IMR-90 (cell line): Measurements from ENCODE around the gene RGS13. TPM values are rescaled to one million over a fixed set of nuclear protein-coding genes. Genes with fewer than 3 reads are reported as not detected.

Experiments used
- ATAC-seq: fragments of 200-7000 bp; cut with Tn5 transposase; 2 replicates; pipeline ENCODE4 v1.9.1; 2020; ENCODE audit warnings: low read depth, mild to moderate bottlenecking, moderate library complexity
- BruUV-seq: library from RNA; stranded (reverse); fragments of 400-500 nt; replicated peaks from 2 replicates; lab custom pipeline; 2021; lab: Mats Ljungman, UMichigan
- CTCF ChIA-PET: fragments of 300-600 bp; formaldehyde crosslinking; extraction: SDS; loops from one replicate; lab custom pipeline; 2021; ENCODE audit warnings: antibody characterized with exemption; lab: Yijun Ruan, JAX
- POLR2A ChIA-PET: fragments of 300-600 bp; sonication (Branson Sonifier 250); formaldehyde crosslinking; loops from one replicate; lab custom pipeline; 2022; ENCODE audit warnings: antibody characterized with exemption; ENCODE audit not compliant: unreplicated experiment; lab: Charles Lee
- DNase-seq: peaks from one replicate; pipeline ENCODE4 v3.0.0; 2013
- H2AFZ ChIP-seq: replicated peaks from 2 replicates; pipeline ENCODE3; 2013; ENCODE audit warnings: low read length, mild to moderate bottlenecking; ENCODE audit not compliant: poor library complexity
- H2AK5ac ChIP-seq: 2 replicates; pipeline ENCODE4 v1.6.1; 2013; ENCODE audit warnings: low read depth, low read length, inconsistent platforms
- H2AK9ac ChIP-seq: replicated peaks from 2 replicates; pipeline ENCODE3; 2013; ENCODE audit warnings: mild to moderate bottlenecking, low read depth, low read length, moderate library complexity; ENCODE audit not compliant: poor library complexity
- H2BK120ac ChIP-seq: 2 replicates; pipeline ENCODE4 v1.6.1; 2013; ENCODE audit warnings: low read depth, low read length, inconsistent platforms
- H2BK15ac ChIP-seq: 3 replicates; pipeline ENCODE4 v1.6.1; 2013; ENCODE audit warnings: low read depth, low read length, inconsistent platforms
- H2BK20ac ChIP-seq: 2 replicates; pipeline ENCODE4 v1.6.1; 2013; ENCODE audit warnings: low read depth, mild to moderate bottlenecking, inconsistent platforms, low read length, moderate library complexity
- H2BK5ac ChIP-seq: 2 replicates; pipeline ENCODE4 v1.6.1; 2013; ENCODE audit warnings: mild to moderate bottlenecking, low read depth, low read length, inconsistent platforms; ENCODE audit not compliant: poor library complexity, severe bottlenecking
- H3K14ac ChIP-seq: replicated peaks from 2 replicates; pipeline ENCODE4 v1.6.1; 2013; ENCODE audit warnings: low read depth, low read length, inconsistent platforms
- H3K18ac ChIP-seq: 2 replicates; pipeline ENCODE4 v1.6.1; 2013; ENCODE audit warnings: low read depth, low read length, control low read depth
- H3K23ac ChIP-seq: 2 replicates; pipeline ENCODE4 v1.6.1; 2013; ENCODE audit warnings: low read depth, low read length, inconsistent platforms
- H3K27ac ChIP-seq: 2 replicates; pipeline ENCODE4 v1.5.1; 2013; ENCODE audit warnings: mild to moderate bottlenecking, control low read depth, low read length; ENCODE audit not compliant: insufficient read depth
- H3K27me3 ChIP-seq: 2 replicates; pipeline ENCODE4 v1.6.1; 2013; ENCODE audit warnings: low read length; ENCODE audit not compliant: control insufficient read depth, insufficient read depth
- H3K36me3 ChIP-seq: 2 replicates; pipeline ENCODE4 v1.6.1; 2013; ENCODE audit warnings: low read length, mixed read lengths; ENCODE audit not compliant: control insufficient read depth, insufficient read depth
- H3K4ac ChIP-seq: 2 replicates; pipeline ENCODE4 v1.6.1; 2013; ENCODE audit warnings: low read depth, low read length, inconsistent platforms
- H3K4me1 ChIP-seq: 2 replicates; pipeline ENCODE4 v1.6.1; 2013; ENCODE audit warnings: low read length, mixed read lengths; ENCODE audit not compliant: control insufficient read depth, insufficient read depth
- H3K4me2 ChIP-seq: 2 replicates; pipeline ENCODE4 v1.6.1; 2013; ENCODE audit warnings: low read depth, mild to moderate bottlenecking, control low read depth, low read length, moderate library complexity
- H3K4me3 ChIP-seq: 2 replicates; pipeline ENCODE4 v1.5.1; 2013; ENCODE audit warnings: low read depth, mild to moderate bottlenecking, control low read depth, low read length, moderate library complexity; ENCODE audit not compliant: insufficient read depth
- H3K56ac ChIP-seq: 2 replicates; pipeline ENCODE4 v1.6.1; 2013; ENCODE audit warnings: low read length, inconsistent platforms; ENCODE audit not compliant: insufficient read depth; ENCODE audit errors: extremely low read depth
- H3K79me1 ChIP-seq, 2 experiments: 2 replicates each; pipeline ENCODE4 v1.6.1; 2013; ENCODE audit warnings: low read length in 2 of 2, inconsistent platforms in 1 of 2, low read depth in 1 of 2
- H3K9ac ChIP-seq: 2 replicates; pipeline ENCODE4 v1.6.1; 2013; ENCODE audit warnings: low read depth, low read length, control low read depth
- H3K9me1 ChIP-seq: 2 replicates; pipeline ENCODE4 v1.6.1; 2013; ENCODE audit warnings: low read length, inconsistent platforms; ENCODE audit not compliant: insufficient read depth
- H3K9me3 ChIP-seq: 2 replicates; pipeline ENCODE4 v1.6.1; 2013; ENCODE audit warnings: low read length; ENCODE audit not compliant: control insufficient read depth, insufficient read depth
- H4K20me1 ChIP-seq: 2 replicates; pipeline ENCODE4 v1.6.1; 2013; ENCODE audit warnings: low read length, inconsistent platforms; ENCODE audit not compliant: insufficient read depth
- H4K5ac ChIP-seq: 2 replicates; pipeline ENCODE4 v1.6.1; 2013; ENCODE audit warnings: mild to moderate bottlenecking, low read depth, low read length, control low read depth
- H4K8ac ChIP-seq, 2 experiments: 2 replicates each; pipeline ENCODE4 v1.6.1; 2013; ENCODE audit warnings: low read depth in 2 of 2, low read length in 2 of 2, control low read depth in 1 of 2, inconsistent platforms in 1 of 2
- H4K91ac ChIP-seq: 2 replicates; pipeline ENCODE4 v1.6.1; 2013; ENCODE audit warnings: low read depth, low read length, inconsistent platforms; ENCODE audit not compliant: insufficient read depth
- BHLHE40 ChIP-seq: fragments of 150-350 bp; IDR thresholded peaks from 2 replicates; pipeline ENCODE4 v1.6.1; 2016; ENCODE audit warnings: mild to moderate bottlenecking, low read depth, low read length
- CEBPB ChIP-seq: IDR thresholded peaks from 2 replicates; pipeline ENCODE4 v1.6.1; 2012; ENCODE audit warnings: low read depth, low read length, improper control_type of control experiment
- CHD1 ChIP-seq: IDR thresholded peaks from 2 replicates; pipeline ENCODE4 v1.6.1; 2012; ENCODE audit warnings: low read depth, low read length, improper control_type of control experiment
- FOS ChIP-seq: fragments of 150-350 bp; IDR thresholded peaks from 2 replicates; pipeline ENCODE4 v1.6.1; 2016; ENCODE audit warnings: low read depth, low read length
- MAFK ChIP-seq: IDR thresholded peaks from 2 replicates; pipeline ENCODE4 v1.6.1; 2012; ENCODE audit warnings: low read depth, low read length, improper control_type of control experiment
- MAZ ChIP-seq: IDR thresholded peaks from 2 replicates; pipeline ENCODE4 v1.6.1; 2012; ENCODE audit warnings: low read depth, mild to moderate bottlenecking, low read length, improper control_type of control experiment, moderate library complexity, borderline replicate concordance
- MXI1 ChIP-seq: IDR thresholded peaks from 2 replicates; pipeline ENCODE4 v1.6.1; 2012; ENCODE audit warnings: low read depth, mild to moderate bottlenecking, low read length, moderate library complexity, borderline replicate concordance
- NFE2L2 ChIP-seq: fragments of 150-350 bp; IDR thresholded peaks from 2 replicates; pipeline ENCODE4 v1.6.1; 2016; ENCODE audit warnings: low read depth, mild to moderate bottlenecking, low read length
- POLR2A ChIP-seq: IDR thresholded peaks from 2 replicates; pipeline ENCODE4 v1.6.1; 2012; ENCODE audit warnings: mild to moderate bottlenecking, low read depth, low read length
- RAD21 ChIP-seq: IDR thresholded peaks from 2 replicates; pipeline ENCODE4 v1.6.1; 2012; ENCODE audit warnings: low read length, improper control_type of control experiment
- RCOR1 ChIP-seq: IDR thresholded peaks from 2 replicates; pipeline ENCODE4 v1.6.1; 2012; ENCODE audit warnings: mild to moderate bottlenecking, low read length, improper control_type of control experiment; ENCODE audit not compliant: insufficient replicate concordance
- RFX5 ChIP-seq: IDR thresholded peaks from 2 replicates; pipeline ENCODE4 v1.8.0; 2012; ENCODE audit warnings: low read depth, mild to moderate bottlenecking, low read length, moderate library complexity
- SMC3 ChIP-seq: fragments of 150-350 bp; IDR thresholded peaks from 2 replicates; pipeline ENCODE4 v1.6.1; 2016; ENCODE audit warnings: low read depth, mild to moderate bottlenecking, antibody characterized with exemption, low read length, moderate library complexity
- dilution Hi-C: fragments of 300-500 bp; cut with HindIII; formaldehyde crosslinking; loops from one replicate; pipeline ENCODE4 v1.14.3; 2018; ENCODE audit warnings: low sequenced_read_pairs; ENCODE audit not compliant: unreplicated experiment
- in situ Hi-C: fragments of 300-500 bp; cut with MboI; formaldehyde crosslinking; loops from 3 replicates; pipeline ENCODE4 v1.14.3; 2019; ENCODE audit warnings: low sequenced_read_pairs, inconsistent platforms, mixed read lengths
- intact Hi-C: fragments of 100-400 bp; cut with micrococcal nuclease; formaldehyde crosslinking; loops from 2 replicates; pipeline ENCODE4 v1.10.0; 2022
- polyA plus RNA-seq, 3 experiments: library from polyadenylated mRNA; depleted of rRNA; stranded (reverse); fragments of >200 nt; gene quantifications; 2 replicates each; pipeline ENCODE4 v1.2.3, GENCODE V29; 2012; ENCODE audit warnings: low replicate concordance in 1 of 3
- total RNA-seq: library from RNA; depleted of rRNA; stranded (reverse); fragments of >200 nt; gene quantifications from 2 replicates; pipeline ENCODE4 v1.2.3, GENCODE V29; 2012
- TF ChIP-seq, protein P1 (sequence below): fragments of 150-350 bp; IDR thresholded peaks from 2 replicates; pipeline ENCODE4 v1.6.1; 2017; ENCODE audit warnings: mild to moderate bottlenecking, antibody characterized with exemption, low read length, low read depth
- TF ChIP-seq, protein P2 (sequence below): fragments of 150-350 bp; IDR thresholded peaks from 2 replicates; pipeline ENCODE4 v1.6.1; 2016; ENCODE audit warnings: low read depth, mild to moderate bottlenecking, low read length, moderate library complexity, borderline replicate concordance
- TF ChIP-seq, protein P3 (sequence below): conservative IDR thresholded peaks from 2 replicates; pipeline ENCODE4 v1.5.1; 2012; ENCODE audit warnings: mild to moderate bottlenecking, low read depth, low read length, improper control_type of control experiment

RGS13 gene
- total and polyA plus RNA-seq, 2 of the 4 experiments (the other 2 are of a cell fraction) = not detected

DNA sequence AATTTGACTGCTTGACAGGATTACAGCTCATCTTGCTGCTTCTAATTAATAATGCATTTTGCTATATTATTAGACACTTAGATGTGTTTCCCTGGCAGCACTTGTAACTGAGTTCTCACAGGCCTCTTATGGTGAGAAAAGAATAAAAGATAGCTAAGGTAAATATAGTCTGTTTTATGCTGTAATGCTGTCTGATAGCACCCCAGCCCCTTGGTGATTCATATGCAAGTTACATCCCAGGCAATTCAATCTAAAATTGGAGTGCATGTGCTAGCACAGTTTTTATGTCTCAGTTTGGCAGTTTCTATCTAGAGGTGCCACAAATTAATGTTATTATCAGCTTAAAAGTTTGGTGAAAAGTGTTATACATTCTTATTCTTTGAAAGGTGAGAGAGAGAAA is 42.2 kb downstream of the RGS13 start:
- intact Hi-C loops = no loop called here
- CTCF ChIA-PET = interaction anchor here (0.6 to 0.8 kb wide), 2 partner anchors 10 to 82 kb away, joined by 3 read pairs; no protein-coding TSS in a partner anchor
- no peak overlapping the region for H3K14ac ChIP-seq

More for the DNA sequence above, 42.2 kb downstream of the RGS13 start:
- POLR2A ChIA-PET = no interaction called here
- Histone ChIP-seq H2BK5ac (no peak overlapping the region), H3K27ac (no peak overlapping the region), H3K4me1 (no peaks in the 10 kb centered on the region), H2AFZ (no peak overlapping the region), H3K4me3 (no peak overlapping the region), H3K79me1 (no peaks in the 10 kb centered on the region), H2BK20ac (no peak overlapping the region), H3K4ac (no peak overlapping the region), H2BK120ac (no peak overlapping the region), H4K20me1 (no peaks in the 10 kb centered on the region), H2AK5ac (no peak overlapping the region), H3K18ac (no peak overlapping the region), H4K5ac (no peak overlapping the region), H3K56ac (no peak overlapping the region), H3K27me3 (no peaks in the 10 kb centered on the region), H3K4me2 (no peak overlapping the region), H3K9me3 (no peaks in the 10 kb centered on the region), H3K23ac (no peak overlapping the region), H2BK15ac (no peak overlapping the region), H4K8ac (no peak overlapping the region), H3K9ac (no peak overlapping the region), H3K36me3 (no peaks in the 10 kb centered on the region), H4K91ac (no peak overlapping the region), H2AK9ac (no peak overlapping the region), H3K9me1 (no peaks in the 10 kb centered on the region)
- ATAC-seq = no peak
- TF ChIP-seq, protein P1, sequence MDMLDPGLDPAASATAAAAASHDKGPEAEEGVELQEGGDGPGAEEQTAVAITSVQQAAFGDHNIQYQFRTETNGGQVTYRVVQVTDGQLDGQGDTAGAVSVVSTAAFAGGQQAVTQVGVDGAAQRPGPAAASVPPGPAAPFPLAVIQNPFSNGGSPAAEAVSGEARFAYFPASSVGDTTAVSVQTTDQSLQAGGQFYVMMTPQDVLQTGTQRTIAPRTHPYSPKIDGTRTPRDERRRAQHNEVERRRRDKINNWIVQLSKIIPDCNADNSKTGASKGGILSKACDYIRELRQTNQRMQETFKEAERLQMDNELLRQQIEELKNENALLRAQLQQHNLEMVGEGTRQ = no peak
- TF ChIP-seq MAFK = no peak
- no peak for TF ChIP-seq SMC3
- TF ChIP-seq, protein P2, sequence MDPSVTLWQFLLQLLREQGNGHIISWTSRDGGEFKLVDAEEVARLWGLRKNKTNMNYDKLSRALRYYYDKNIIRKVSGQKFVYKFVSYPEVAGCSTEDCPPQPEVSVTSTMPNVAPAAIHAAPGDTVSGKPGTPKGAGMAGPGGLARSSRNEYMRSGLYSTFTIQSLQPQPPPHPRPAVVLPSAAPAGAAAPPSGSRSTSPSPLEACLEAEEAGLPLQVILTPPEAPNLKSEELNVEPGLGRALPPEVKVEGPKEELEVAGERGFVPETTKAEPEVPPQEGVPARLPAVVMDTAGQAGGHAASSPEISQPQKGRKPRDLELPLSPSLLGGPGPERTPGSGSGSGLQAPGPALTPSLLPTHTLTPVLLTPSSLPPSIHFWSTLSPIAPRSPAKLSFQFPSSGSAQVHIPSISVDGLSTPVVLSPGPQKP = no peak
- no peak for TF ChIP-seq BHLHE40
- no peak for TF ChIP-seq RFX5
- TF ChIP-seq FOS = no peak
- TF ChIP-seq MXI1 = no peak
- TF ChIP-seq CEBPB = no peak
- no peak for TF ChIP-seq CHD1
- no peak for TF ChIP-seq MAZ
- no peak for TF ChIP-seq NFE2L2
- TF ChIP-seq RAD21 = no peak
- no peak for TF ChIP-seq RCOR1
- TF ChIP-seq POLR2A = no peak
- TF ChIP-seq, protein P3, sequence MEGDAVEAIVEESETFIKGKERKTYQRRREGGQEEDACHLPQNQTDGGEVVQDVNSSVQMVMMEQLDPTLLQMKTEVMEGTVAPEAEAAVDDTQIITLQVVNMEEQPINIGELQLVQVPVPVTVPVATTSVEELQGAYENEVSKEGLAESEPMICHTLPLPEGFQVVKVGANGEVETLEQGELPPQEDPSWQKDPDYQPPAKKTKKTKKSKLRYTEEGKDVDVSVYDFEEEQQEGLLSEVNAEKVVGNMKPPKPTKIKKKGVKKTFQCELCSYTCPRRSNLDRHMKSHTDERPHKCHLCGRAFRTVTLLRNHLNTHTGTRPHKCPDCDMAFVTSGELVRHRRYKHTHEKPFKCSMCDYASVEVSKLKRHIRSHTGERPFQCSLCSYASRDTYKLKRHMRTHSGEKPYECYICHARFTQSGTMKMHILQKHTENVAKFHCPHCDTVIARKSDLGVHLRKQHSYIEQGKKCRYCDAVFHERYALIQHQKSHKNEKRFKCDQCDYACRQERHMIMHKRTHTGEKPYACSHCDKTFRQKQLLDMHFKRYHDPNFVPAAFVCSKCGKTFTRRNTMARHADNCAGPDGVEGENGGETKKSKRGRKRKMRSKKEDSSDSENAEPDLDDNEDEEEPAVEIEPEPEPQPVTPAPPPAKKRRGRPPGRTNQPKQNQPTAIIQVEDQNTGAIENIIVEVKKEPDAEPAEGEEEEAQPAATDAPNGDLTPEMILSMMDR = no peak
- in situ Hi-C loops (no loop called here), dilution Hi-C loops (no loop called here)
- no TSS peak for BruUV-seq
- peak; percentile 21 for DNase-seq
